Stimulated activated CD8-positive, alpha-beta memory T cell treated with anti-CD3 and anti-CD28 coated beads, Interleukin-15, amount 100 ng/mL, for 1 hour (primary cell): ENCODE measurements around the gene ARID3C.

Source experiments
- DNase-seq: peaks from one replicate; pipeline ENCODE4 v3.0.0-alpha.2; 2020; ENCODE audit warnings: low read depth

Gene ARID3C

GRCh38 chr9:34594177-34594576 is 34.7 kb downstream of the ARID3C start:
- no peak for DNase-seq

GRCh38 chr9:34592895-34593601 is 35.8 kb downstream of the ARID3C start:
- no peak for DNase-seq

DNA sequence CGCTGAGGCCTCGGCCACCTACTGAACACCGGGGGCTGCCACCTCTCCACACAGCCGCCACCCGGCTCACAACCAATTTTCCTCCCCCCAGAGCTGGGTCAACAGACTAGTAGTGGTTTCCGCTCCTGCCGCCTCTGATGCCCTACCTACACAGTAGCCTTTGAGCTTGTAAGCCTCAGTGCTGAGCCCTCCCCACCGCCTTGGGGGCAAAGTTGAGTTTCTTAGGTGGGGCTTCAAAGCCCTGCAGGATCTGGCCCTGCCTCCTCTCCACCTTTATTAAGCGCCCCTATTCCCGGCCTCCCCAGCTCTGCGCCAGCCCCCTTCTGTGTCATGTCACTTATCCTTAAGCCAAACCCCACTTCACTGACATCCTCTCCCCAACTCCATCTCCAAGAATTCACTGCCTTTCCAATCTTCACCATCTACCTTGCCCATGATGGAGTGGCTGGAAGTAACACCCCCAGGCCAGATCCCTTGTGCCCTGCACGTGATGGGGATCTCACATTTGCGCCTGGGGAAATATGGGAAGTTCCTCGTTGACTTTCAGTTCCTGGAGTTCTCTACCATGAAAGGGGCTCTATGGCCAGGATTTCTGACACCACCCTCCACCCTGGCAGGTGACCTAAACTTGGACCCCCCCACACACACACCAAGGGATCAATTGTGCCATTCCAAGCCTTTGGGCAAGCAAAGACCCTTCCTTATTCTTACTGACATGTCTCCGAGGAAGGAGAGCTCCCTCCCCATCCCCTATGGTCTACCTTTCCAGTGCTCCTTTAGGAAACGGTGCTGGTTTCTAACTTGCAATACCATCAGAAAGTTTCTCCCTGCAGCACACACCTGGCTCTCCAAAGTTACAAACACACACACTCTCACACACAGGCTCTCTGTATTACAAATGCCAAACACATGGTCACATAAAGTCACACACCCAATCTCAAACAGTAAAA is 36.7 kb downstream of the ARID3C start:
- DNase-seq = no peak

DNA sequence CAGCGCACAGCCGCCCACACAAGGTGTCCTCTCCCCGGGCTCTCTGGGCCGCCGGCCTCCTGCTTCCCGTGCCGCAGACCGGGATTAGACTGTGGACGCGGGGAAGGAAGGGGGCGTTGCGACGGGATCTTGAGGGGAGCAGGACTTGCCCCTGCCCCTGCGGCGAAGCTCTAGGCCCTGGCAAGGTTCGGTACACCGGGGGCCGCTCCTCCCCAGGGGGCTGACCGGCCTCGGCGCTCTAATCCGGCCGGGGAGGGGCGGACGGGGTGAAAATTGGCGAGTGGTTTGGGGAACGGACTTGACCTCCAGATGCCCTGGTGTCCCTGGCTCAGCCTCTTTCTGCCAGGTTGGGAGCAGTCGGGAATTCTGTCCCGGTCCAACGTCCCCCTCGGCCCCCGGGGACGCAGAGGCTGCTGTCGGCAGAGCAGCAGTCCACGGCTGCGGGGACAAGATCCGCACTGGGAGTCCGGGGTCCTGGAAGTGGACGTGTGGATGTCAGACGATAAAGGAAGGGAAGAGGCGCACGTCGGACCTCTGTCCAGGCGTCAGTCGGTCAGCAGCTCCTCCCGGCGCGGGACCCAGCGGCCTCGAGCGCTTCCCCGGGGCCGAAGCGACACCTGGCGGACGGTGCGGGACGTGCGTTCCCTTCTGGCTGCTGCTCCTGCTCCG is 37.5 kb downstream of the ARID3C start:
- peak; percentile 68 for DNase-seq

DNA sequence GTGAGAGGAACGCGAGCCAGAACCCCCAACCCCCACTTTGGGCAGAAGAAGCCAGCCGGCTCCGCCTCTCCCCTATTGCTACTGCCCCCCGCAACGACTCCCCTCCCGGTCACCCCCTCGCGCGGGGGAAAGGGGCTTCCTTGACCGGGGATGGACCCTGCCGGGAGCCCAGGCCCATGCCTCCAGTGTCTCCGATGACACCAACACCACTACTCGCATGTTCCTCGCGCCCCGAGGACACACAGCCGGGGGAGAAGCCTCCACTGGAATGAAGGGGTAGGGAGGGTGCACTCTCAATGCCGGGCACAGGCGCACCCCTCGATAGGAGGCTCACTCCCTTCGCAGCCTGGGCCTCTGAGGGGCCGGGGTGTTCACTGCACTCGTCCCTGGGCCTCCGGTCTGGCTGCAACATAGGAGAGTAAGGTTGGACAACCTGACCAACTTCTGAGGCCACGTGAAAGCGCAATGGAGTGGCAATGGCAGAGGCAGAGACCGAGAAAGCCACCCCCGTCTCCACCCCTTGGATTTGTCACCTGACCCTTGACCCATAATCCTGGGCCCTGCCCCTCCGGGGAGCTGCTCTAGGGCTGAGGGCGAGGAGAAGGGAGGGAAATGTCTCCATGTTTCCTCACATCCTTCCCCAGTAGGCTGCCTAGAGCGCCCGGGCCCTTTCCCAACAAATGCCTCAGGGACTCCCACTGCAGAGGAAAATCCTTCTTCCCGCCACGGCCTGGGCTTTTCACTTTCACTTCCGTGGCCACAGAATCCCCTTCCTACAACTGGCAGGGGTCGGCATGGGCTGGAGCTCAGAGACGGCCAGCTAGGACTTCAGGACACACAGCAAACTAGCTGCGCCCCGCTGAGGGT is 38.3 kb downstream of the ARID3C start:
- DNase-seq = no peak

- DNase-seq = no peak
Measured at GRCh38 chr9:34589636-34590380, 39.1 kb downstream of the ARID3C start, which contains the start of gene CNTFR. Gene CNTFR (minus strand): TSS chr9:34589724. CDS start chr9:34568981, 20,743 bp downstream.

GRCh38 chr9:34588671-34589635 is 39.9 kb downstream of the ARID3C start:
- no peak for DNase-seq

GRCh38 chr9:34587271-34587670 is 41.6 kb downstream of the ARID3C start:
- DNase-seq = no peak

- DNase-seq = no peak
Measured at GRCh38 chr9:34585946-34586669, 42.8 kb downstream of the ARID3C start.

GRCh38 chr9:34584970-34585369 is 43.9 kb downstream of the ARID3C start:
- no peak for DNase-seq

- no peak for DNase-seq
Measured at GRCh38 chr9:34582787-34583186, 46.1 kb downstream of the ARID3C start.

GRCh38 chr9:34581318-34581717 is 47.5 kb downstream of the ARID3C start:
- DNase-seq = no peak

DNA sequence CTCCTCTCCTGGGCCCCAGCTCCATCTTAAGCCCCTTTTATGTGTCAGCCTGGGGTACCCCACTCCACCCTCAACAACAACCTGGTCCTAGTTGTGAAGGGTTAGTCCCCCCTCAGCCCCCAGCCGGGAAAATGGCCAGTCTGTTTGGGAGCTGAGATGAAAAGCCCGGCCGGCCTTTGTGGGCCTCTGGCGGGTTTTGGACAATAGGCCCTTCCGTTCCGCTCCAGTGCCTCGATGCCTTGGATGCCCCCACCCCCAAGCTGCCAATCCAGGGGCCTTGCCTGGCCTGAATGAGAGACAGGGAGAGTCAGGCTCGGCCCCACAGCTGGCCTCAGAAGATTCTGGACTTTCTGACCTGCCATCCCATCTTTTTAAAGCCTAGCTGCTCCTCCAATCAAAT is 48.5 kb downstream of the ARID3C start:
- no peak for DNase-seq

DNA sequence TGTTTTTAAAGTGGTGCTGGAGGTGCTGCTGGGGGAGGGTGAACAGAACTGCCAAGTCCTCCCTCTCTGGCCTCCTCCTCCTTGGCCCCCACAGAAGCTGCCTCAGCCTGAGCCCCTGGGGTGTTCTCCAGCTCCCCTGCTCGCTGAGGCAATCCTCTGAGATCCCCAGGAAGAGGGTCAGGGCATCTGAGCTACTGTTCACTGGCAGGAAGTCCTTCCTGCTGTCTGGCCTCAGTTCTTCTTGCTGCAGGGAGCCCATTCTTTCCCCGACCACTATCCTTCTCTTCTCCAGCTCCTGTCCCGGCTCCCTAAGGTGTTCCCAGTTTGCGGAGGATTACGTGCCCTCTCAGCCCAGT is 49.1 kb downstream of the ARID3C start:
- DNase-seq = no peak

DNA sequence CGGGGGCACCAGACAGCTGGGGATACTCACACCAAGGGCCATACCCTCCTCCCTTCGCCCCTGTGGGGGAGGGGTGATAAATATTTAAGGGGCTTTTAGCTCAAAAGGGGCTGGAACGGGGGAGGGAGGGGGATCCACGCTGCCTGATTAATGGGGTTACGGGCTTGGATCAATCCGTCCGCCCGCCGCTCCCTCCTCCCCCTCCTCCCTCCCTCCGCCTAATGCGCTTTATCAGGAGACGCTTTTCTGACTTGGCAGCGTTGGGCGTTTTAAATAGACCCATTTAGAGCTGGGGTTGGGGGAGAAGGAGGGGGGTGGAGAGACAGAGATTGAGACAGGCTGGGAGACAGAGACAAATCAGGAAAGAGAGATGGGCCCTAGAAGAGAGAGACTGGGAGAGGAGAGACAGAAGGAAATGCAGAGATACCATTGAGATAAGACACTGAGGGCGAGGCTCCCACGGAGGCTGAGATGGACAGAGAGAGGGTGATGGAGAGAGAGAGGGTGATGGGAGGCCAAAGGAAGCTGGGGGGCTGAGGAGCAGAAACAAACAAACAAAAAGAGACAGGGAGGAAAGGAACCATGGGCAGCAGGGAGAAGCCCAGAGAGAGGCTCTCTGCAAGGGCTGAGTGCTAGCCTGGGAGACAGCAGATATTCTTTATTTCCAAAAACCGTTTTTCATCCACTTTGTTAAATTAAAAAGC is 49.6 kb downstream of the ARID3C start:
- no peak for DNase-seq

GRCh38 chr9:34578241-34579103 is 50.4 kb downstream of the ARID3C start:
- DNase-seq = no peak
